Left renal pelvis (tissue), 4 donors: Measurements from ENCODE around the gene MYBPC3. TPM values are rescaled to one million over a fixed set of nuclear protein-coding genes. Genes with fewer than 3 reads are reported as not detected.

Experiments used
- polyA plus RNA-seq, 4 donors: library from polyadenylated mRNA; unstranded; fragments of 120-200 nt; gene quantifications; one replicate each; pipeline ENCODE4 v1.2.1, GENCODE V29; 2013; ENCODE audit not compliant: insufficient read length in 4 of 4

Gene MYBPC3
- polyA plus RNA-seq, 4 donors, result 0.03 to 0.14 (median 0.07) TPM; not detected in 1

Other genes with a start within 250 kb of the MYBPC3 start
- 10 to 100 TPM; 57.2 to 90.1 (median 79.6) TPM for gene ARFGAP2, start 175.8 kb downstream of the MYBPC3 start, polyA plus RNA-seq
- 10 to 100 TPM; 22.5 to 45.2 (median 29.9) TPM for gene PACSIN3, start 166.3 kb downstream of the MYBPC3 start, polyA plus RNA-seq
- 10 to 100 TPM; 17.1 to 29.2 (median 20.5) TPM for gene DDB2, start 137.7 kb downstream of the MYBPC3 start, polyA plus RNA-seq
- 10 to 100 TPM; 42.4 to 60.6 (median 45.9) TPM for gene ACP2, start 103.9 kb downstream of the MYBPC3 start, polyA plus RNA-seq
- gene NR1H3, start 94.7 kb downstream of the MYBPC3 start, polyA plus RNA-seq, result 10 to 100 TPM; 32.5 to 47.5 (median 36.5) TPM
- 10 to 100 TPM; 36.9 to 53.8 (median 39.4) TPM for gene MADD, start 82.6 kb downstream of the MYBPC3 start, polyA plus RNA-seq
- 1 to 10 TPM; 3.4 to 7.8 (median 4.4) TPM for gene SPI1, start 25.8 kb upstream of the MYBPC3 start, polyA plus RNA-seq
- 10 to 100 TPM; 42.6 to 72.0 (median 45.5) TPM for gene SLC39A13, start 55.9 kb upstream of the MYBPC3 start, polyA plus RNA-seq
- gene PSMC3, start 73.7 kb upstream of the MYBPC3 start, polyA plus RNA-seq, result 100 to 1,000 TPM; 108 to 161 (median 148) TPM
- gene RAPSN, start 96.4 kb upstream of the MYBPC3 start, polyA plus RNA-seq, result under 1 TPM in 2 of 4 donors, not detected in 2; 0.17 to 0.26 TPM
- 100 to 1,000 TPM in 2 of 4 donors, 10 to 100 TPM in 2; 76.5 to 122 (median 106) TPM for gene CELF1, start 200.4 kb upstream of the MYBPC3 start, polyA plus RNA-seq
- gene PTPMT1, start 212.9 kb upstream of the MYBPC3 start, polyA plus RNA-seq, result 10 to 100 TPM; 36.7 to 57.6 (median 51.7) TPM
- gene KBTBD4, start 226.3 kb upstream of the MYBPC3 start, polyA plus RNA-seq, result 10 to 100 TPM; 21.2 to 26.5 (median 25.0) TPM
- 100 to 1,000 TPM in 3 of 4 donors, 10 to 100 TPM in 1; 80.5 to 151 (median 147) TPM for gene NDUFS3, start 226.4 kb upstream of the MYBPC3 start, polyA plus RNA-seq
- gene FAM180B, start 234.0 kb upstream of the MYBPC3 start, polyA plus RNA-seq, result 1 to 10 TPM in 1 of 4 donors, under 1 TPM in 3; 0.11 to 4.0 (median 0.37) TPM
- 10 to 100 TPM in 2 of 4 donors, 1 to 10 TPM in 2; 6.1 to 12.8 (median 9.5) TPM for gene C1QTNF4, start 241.7 kb upstream of the MYBPC3 start, polyA plus RNA-seq